Coronary artery (tissue), 2 donors: ENCODE results near the gene PPM1H.

Experiments used
- DNase-seq: peaks from one replicate; pipeline ENCODE4 v3.0.0-alpha.2; 2017; ENCODE audit warnings: low spot score
- H3K27ac ChIP-seq, 2 donors: fragments of 200-600 bp; sonication (generic); one replicate each; pipeline ENCODE4 v1.5.1; 2016 to 2019
- H3K4me3 ChIP-seq: fragments of 200-600 bp; sonication (generic); 2 replicates; pipeline ENCODE4 v1.5.1; 2016; ENCODE audit warnings: mild to moderate bottlenecking, moderate library complexity
- TF ChIP-seq, protein P1 (sequence below): fragments of 200-600 bp; sonication (generic); IDR thresholded peaks from one replicate; pipeline ENCODE4 v1.5.1; 2019; ENCODE audit warnings: antibody characterized with exemption

The PPM1H gene

DNA sequence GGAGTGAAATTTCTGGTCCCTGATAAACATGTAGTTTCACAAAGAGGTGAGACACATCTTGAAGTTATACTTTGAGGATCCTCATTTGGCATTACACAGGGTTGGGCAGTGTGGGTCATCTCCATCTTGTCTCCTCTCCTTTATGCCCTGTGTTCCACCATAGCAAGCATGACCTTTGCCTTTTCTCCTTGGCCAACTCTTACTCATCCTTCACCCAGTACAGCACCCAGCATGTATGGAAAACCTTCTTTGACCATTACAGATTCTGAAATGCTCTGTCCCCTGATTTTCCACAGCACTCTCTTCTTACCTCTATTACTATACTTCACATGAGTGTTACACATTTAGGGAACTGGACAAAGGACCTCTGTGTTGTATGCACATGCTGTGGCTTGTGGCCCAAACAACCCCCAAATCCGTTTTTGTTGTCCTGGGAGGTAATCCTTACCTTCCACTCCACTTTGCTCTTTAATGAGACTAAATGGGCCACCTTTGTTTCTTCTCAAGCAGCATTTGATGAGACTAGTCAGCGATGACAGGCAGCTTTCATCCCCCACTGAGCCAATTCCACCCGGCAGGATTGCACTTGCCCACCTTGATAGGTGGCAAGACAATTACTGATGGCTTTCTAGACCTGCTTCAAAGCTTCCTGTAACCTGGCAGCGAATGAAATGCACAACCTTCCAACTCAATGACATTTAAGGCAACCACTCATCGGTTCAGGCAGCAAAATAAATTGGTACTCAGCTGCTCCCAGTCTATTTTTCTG, 304.8 kb downstream of the PPM1H start:
- no peak for DNase-seq
- TF ChIP-seq, protein P1, sequence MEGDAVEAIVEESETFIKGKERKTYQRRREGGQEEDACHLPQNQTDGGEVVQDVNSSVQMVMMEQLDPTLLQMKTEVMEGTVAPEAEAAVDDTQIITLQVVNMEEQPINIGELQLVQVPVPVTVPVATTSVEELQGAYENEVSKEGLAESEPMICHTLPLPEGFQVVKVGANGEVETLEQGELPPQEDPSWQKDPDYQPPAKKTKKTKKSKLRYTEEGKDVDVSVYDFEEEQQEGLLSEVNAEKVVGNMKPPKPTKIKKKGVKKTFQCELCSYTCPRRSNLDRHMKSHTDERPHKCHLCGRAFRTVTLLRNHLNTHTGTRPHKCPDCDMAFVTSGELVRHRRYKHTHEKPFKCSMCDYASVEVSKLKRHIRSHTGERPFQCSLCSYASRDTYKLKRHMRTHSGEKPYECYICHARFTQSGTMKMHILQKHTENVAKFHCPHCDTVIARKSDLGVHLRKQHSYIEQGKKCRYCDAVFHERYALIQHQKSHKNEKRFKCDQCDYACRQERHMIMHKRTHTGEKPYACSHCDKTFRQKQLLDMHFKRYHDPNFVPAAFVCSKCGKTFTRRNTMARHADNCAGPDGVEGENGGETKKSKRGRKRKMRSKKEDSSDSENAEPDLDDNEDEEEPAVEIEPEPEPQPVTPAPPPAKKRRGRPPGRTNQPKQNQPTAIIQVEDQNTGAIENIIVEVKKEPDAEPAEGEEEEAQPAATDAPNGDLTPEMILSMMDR: no peak
- Histone ChIP-seq H3K4me3 (no peak overlapping the region), H3K27ac (no peak overlapping the region)

DNA sequence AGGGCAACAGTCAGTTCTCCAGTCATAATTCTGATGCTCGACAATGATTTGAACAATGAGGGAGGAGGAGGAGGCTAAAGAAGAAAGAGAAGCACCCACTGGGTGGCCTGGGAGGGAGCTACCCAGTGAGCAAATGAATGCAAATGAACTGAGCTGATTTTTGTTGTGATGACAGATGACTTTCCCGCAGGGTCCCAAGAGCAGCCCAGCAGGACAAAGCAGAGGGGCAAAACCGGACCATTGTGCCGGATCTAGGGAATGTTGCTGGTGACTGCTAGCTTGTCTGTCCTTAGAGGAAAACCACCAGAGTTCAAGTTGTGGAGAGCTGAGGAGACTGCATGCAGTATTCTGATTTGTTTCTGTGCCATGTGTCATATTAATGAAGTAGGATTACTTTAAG, 305.5 kb downstream of the PPM1H start:
- TF ChIP-seq, protein P1: no peak
- DNase-seq: no peak
- no peak overlapping the region for H3K4me3 ChIP-seq
- no peak overlapping the region for H3K27ac ChIP-seq

DNA sequence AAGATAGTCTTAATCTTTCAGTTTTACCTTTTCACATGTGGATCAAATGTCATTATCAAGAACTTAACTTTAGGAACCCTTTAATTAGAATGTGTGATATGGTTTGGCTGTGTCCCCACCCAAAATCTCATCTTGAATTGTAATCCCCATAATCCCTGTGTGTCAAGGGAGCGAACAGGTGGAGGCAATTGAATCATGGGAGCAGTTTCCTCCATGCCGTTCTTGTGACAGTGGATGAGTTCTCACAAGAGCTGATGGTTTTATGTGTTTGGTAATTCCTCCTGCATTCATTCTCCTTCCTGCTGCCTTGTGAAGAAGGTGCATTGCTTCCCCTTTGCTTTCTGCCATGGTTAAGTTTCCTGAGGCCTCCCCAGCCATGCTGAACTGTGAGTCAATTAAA, 307.8 kb downstream of the PPM1H start:
- TF ChIP-seq, protein P1: no peak
- Histone ChIP-seq H3K4me3 (no peak overlapping the region), H3K27ac (no peak overlapping the region)
- DNase-seq: no peak

DNA sequence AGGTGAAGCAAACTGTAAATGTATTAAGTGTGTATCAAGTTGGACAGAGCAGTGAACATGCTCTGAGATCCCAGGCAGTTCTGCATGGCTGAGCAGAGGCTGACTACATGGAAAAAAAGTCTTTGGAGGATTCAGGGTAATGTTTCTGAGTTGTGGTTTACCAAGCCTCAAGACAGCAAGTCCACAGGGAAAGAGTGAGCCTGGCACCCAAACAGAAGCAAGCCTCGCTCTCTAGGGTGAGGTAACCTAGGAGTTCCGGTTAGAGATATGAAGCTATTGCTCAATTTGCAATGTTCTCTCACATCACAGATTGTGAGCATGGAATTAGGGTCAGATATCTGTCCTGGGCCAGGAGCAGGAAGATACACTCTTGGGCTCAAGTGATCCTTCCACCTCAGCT, 309.7 kb downstream of the PPM1H start:
- TF ChIP-seq, protein P1: no peak
- Histone ChIP-seq H3K4me3 (no peak overlapping the region), H3K27ac (no peak overlapping the region)
- no peak for DNase-seq

DNA sequence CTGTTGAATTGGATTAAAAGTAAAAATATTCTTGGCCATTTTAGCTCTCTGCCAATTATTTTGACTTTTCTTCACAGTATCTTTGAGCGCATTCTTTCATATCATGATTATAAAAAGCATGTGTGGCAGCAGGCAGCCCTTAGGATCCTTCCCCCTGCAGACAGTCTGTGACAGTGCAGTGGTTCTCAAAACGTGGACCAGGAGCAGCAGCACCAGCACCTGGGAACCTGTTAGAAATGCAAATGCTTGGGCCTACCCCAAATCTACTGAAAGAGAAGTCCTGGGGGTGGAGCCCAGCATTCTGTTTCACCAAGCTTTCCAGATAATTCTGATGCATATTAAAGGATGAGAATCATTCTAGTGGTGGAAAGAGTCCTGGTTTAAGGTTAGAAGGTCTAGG, 312.8 kb downstream of the PPM1H start:
- TF ChIP-seq, protein P1: no peak
- DNase-seq: no peak
- no peak overlapping the region for H3K27ac ChIP-seq
- no peak overlapping the region for H3K4me3 ChIP-seq

DNA sequence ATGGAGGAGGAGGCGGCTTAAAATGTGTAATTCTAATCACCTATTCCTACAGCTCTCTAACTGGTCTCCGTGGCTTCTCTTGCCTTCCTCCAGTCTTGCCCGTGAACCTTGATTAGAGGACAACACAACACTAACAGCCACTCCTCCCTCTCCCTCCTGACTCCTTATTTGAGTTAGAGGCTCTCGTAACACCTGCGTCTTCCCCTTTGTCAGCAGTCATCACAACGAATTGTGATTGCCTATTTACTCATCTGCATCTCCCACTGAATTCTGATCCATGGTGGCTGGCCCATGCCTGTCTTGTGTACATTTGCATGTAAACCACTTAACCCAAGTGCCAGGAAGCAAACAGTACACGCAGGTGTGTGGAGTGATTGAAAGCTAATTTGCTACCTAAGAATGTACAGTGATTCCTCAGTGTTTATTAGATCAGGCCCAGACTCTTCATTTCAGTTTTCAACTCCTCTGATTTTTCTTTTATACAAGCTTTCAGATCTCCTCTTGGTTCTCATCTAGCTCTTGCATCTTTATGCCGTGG, 313.8 kb downstream of the PPM1H start:
- TF ChIP-seq, protein P1: no peak
- DNase-seq: no peak
- Histone ChIP-seq H3K4me3 (no peak overlapping the region), H3K27ac (no peak overlapping the region)

DNA sequence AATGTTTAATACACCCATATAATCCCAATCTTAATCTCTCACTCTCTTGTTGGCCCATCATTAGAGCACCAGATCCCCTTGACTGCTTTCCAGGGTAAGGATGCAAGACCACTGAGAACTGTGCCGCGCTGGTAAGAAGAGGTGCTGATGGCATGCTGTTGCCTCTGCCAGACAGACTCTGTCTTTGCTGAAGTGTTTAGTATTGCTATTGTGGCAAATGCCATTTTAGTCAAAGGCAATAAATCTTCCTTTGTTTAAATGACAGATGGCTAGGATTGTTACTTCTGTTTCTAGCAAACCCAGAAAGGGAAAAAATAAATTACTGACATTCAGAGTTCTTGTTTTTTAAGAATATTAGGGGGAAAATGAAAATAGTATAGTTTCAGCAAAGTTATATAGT, 316.0 kb downstream of the PPM1H start:
- Histone ChIP-seq H3K27ac (no peak overlapping the region), H3K4me3 (no peak overlapping the region)
- TF ChIP-seq, protein P1: no peak
- DNase-seq: no peak
